ENCODE results near the gene ALK.

ALK gene

DNA sequence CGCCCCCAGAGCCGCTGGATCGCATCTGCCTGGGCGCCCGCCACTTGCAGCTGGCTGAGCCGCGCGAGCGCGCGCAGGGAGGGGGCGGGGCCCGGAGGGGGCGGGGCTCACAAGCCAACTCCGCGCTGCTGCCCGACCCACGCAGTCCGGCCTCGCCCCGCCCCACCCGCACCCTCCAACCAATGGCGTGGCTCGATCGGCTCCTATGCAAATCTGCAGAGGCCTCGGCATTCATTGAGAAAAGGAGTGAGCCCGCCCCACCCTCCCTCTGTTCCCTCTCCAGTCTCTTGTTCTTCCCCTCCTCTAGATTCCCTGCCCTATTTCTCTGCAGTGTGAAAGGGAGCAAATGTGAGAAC lies at the start of gene ALK:
ALK (minus strand) TSS at position 27 of the 356 bp plus-strand sequence. CDS start 927 bp downstream, outside the sequence.
- peak; percentile 26 for DNase-seq

DNA sequence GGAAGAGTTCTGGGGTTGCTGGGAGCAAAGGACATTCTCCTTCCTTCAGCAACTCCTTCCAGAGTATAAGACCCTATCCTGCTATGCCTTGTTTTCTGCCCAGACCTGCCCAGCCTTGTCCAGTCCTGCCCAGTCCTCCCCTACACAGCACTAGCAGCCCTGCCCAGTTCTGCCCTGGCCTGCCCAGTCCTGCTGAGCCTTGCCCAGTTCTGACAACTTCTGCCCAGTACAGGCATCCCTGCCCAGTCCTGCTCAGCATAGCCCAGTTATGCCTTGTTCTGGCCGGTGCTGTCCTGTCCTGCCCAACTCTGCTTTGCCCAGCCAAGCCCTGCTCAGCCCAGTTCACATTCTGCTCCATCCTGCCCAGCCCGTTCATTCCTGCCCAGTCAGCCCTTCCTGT lies 44.9 kb upstream of the ALK start:
- no peak for DNase-seq

DNA sequence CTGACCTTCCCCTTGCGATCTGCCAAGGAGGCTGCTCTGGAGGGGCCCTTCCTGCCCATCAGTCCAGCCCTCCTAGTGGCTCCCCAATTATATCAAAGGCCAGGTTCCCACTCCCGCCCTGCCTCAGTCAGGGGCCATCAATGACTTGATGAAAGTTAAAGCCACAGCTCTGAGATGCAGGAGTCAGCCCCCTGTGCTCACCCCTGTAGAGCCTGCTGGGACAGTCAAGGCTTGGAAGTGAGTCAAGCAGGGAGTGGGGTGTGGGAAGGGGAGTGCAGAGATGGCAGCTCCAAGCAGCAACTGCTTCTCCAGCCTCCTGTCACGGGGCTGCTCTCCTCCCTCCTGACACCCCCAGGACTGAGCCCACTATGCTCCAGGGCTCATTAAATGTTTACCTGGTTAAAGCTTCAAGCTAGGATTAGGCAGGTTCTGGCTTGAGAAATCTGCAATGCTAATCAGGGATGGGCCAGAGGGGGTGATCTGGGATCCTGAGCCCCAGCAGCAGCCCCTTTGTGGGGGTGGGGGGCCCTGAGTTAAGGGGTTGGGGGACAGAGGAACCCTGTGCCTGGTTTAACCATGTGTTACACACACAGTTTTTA lies 42.7 kb upstream of the ALK start:
- no peak for DNase-seq

DNA sequence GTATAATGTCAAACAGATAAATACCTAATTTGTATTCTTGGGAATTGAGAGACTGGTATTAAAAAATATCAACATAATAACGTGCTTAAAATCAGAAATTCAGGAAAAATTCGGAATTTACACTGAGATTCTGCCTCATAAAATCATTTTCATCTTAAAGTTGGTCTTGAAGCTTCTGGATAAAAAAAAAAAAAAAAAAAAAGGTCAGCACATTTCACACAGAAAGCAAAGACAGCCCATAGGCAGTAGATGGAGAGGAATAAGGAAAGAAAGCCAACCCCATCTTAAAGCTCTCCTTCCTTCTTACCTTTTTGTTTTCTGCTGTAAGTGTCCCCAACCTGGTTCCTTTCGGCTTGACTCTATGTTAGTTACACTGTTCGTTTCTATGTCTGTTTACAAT lies 41.5 kb upstream of the ALK start:
- no peak for DNase-seq

DNA sequence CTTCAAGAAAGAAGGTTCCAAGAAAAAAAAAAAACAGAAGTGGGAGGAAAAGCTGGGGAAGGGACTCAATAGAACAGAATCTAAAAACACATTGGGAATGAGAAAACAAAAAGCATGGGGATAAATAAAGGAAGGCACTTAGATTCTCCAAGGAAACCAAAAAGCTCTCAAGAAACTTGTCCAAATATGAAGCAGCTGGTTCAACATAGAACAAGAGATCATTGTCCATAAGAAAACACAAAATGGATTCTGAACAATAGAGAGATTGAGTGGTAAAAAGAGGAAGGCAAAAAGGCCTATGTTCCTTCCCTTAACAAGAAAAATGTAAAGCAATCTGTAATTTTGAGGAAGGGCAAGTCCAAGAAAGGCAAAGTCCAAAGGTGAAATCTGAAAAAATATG lies 32.9 kb upstream of the ALK start:
- DNase-seq: no peak

DNA sequence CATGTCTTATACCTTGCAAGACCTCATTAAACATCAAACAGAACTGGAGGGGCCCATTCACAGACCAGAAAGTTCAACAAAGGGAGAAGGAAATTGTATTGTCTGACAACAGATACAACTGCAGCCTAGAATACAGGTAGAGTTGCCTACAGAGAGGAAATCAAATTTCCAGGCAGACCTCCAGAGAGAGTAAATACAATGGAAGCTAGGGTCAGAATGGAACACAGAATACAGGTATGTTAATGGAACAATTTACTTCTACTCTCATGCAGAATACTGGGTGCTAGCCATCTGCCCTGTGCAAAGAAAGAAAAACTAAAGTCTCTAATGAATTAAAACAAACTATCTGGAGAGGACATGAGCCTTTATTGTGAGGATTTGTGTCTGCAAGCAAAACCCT lies 31.6 kb upstream of the ALK start:
- DNase-seq: no peak

DNA sequence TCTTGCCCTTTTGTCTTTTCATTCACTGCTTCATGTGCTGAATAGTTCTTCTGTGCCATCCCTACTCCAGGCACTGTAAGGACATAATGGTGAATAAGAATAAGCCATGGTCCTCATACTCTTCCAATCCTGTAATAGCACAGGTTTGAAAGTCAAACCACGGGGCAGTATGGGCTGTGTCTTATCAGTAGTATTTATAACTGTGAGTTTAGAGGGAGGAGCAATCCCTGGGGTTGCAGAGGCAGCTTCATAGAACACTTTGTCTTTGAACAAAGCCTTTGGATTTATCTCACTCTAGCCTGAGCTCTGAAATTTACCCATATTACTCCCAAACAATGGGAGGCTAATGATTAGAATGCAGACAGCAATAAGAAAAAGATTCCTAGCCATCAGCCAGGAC lies 30.2 kb upstream of the ALK start:
- no peak for DNase-seq

DNA sequence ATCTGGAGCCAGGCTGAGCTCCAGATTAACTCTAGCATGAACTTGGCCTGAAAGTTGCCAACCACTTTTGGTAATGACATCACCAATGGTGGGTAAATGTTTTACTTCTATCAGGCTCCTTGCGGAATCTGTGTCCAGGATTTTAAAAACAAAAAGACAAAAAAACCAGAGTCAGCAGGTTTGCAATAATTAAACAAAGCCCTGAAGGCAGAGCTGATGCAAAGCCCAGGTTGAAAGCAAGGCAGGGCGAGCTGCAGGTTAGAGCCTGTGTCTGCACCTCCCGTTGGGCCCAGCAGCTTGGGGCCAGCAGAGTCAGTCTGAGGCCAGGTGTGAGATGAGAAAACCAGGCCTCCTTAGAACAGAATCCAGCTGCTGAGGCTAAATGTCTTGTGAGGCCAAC lies 29.1 kb upstream of the ALK start:
- DNase-seq: no peak

DNA sequence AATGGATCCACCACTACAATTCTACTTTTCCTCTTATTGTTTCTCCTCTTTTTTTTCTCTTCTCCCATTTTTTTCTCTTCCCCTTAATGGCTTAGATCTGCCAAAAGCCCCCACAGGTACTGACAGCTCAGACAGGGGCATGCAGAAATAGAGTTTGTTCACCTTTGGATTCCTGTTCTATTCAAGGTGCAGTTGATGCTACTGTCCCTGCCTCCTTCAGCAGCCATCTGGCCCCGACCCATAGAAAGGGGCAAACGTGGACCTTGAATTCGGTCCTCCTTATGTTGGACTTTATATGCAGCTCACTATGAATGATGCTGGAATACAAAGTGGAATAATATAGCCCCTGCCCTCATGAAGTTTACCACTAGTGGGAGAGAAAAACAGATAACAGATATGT lies 27.7 kb upstream of the ALK start:
- no peak for DNase-seq

DNA sequence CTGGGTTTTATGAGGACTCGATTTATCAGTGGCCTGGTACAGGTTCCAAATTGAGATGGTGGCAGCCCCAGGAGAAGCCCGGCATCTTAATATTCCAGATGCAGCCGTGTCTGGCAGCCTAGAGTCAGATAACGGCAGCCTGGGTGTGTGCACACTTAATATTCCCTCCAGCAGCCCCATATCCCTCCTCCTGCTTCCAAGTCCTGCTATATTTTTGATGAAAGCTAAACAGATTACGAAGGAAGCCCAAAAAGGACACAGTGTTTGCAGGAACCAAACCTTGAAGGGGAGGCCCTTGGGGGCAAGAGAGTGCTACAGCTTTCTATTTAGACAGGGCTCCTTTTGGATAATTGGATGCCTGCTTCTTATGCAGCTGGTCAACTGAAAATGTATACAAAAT lies 25.1 kb upstream of the ALK start:
- no peak for DNase-seq

DNA sequence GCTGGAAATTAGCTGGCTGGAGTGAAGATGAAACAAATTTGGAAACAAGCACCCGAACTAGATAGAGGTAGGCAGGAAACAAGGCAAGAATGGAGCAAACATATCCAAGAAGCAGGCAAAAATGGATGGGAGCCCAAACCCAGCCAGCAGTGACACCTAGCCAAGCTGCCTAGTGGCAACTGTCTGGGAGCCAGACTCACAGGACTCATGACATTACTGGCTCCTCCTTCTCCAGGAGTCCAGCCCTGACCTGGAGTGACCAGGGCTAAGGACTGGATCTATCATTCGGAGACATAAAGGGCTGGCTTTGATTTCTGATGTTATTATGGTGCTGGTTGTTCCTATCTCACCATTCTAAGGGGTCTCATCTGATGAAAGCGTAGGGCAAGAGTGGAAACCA lies 21.3 kb upstream of the ALK start:
- DNase-seq: no peak

DNA sequence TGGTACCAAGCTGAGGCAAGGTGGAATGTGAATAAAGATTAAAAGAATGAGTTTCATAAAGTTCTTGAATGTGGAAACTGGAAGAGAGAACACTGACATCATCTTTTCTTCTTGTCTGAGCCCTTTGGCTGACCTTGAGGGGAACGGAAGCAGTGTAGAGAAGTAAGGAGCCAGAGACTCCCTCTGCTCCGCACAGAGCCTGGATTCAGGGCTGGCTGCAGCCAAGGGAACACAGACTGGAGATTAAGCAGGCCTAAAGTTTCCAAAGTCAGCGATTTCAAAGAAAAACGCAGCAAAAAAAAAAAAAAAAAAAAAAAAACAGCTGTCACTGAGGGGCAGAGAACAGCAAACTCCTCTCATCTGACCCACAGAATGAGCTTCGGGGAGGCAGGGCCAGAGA lies 19.3 kb upstream of the ALK start:
- no peak for DNase-seq

DNA sequence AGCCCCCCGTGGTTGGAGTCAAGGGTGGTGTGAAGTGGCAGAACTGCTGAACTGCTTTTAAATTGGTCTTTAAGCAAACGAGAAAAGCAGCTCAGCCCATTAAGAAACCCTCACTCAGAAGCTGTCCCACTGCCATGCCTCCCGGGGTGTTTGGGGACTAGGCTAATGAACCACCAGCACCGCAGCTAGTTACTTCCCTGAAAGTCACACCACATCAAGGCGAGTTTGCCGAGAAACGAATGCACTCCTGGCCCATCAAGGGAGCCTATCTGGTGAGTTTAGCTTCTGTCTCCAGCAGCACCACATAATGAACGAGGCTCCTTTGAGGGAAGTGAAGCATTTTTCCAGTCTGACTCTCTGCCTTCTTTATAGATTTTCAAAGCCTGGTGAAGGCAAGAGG lies 14.6 kb upstream of the ALK start:
- no peak for DNase-seq

DNA sequence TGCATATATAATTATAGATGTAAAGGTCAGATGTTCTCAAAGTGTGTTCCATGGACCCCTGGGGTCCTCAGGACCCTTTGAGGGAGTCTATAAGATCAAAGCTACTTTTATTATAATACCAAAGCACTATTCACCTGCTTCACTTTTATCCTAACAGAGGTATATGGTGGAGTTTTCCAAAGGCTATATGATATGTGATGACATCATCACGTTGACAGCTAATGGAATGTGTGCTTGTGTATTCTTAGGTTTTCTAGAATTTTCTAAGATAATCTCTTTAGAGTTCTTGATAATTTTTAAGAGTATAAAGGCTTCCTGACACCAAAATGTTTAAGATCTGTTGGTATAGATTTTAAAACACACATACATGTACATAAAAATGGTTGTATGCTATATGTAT lies 10.4 kb upstream of the ALK start:
- no peak for DNase-seq

DNA sequence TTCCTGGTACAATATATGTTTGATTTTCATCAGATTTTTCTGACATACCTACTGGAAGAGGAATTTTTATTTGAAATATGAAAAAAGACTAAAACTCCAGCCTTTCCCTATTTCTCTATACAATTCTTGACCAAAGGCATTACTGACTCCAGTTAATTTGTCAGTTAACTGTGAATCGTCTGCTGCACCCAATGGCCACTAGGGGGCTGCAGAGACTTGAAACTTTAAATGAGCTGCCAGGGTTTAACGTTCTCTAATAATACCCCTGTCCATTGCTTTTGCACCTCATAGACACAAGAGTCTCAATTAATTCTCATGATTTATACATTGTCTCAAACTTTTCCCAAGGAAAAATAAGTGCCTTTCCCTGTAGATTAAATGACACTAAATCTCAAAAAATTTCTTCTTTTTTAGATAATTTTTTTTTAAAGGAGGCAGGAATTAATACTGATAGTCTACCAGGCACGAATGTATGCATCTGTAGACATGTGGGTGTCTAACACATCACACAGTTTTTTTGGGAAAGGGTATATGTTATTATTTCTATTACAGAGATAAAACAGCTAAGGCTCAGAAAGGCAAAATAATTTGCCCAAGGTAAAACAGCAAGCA lies 1.8 kb upstream of the ALK start:
- peak; percentile 67 for DNase-seq

DNA sequence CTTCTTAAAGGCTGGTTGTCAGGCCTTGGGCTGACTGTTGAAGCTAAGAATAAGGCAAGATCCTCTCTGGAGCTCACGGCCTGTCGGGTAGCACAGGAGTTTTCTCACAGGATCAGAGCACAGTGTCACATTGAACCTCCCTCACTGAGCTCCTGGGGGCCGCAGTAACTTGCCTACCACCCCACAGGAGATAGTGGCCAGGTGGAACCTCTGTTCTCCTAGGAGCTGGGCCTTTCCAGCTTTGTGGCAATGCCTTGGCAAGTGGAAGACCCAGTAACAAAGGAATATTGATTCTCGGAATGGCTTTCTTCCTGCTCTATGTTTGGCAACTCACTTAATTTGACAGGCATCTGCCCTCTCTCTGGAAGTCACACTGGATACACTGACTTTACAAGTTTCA lies 1.2 kb upstream of the ALK start:
- DNase-seq: no peak

DNA sequence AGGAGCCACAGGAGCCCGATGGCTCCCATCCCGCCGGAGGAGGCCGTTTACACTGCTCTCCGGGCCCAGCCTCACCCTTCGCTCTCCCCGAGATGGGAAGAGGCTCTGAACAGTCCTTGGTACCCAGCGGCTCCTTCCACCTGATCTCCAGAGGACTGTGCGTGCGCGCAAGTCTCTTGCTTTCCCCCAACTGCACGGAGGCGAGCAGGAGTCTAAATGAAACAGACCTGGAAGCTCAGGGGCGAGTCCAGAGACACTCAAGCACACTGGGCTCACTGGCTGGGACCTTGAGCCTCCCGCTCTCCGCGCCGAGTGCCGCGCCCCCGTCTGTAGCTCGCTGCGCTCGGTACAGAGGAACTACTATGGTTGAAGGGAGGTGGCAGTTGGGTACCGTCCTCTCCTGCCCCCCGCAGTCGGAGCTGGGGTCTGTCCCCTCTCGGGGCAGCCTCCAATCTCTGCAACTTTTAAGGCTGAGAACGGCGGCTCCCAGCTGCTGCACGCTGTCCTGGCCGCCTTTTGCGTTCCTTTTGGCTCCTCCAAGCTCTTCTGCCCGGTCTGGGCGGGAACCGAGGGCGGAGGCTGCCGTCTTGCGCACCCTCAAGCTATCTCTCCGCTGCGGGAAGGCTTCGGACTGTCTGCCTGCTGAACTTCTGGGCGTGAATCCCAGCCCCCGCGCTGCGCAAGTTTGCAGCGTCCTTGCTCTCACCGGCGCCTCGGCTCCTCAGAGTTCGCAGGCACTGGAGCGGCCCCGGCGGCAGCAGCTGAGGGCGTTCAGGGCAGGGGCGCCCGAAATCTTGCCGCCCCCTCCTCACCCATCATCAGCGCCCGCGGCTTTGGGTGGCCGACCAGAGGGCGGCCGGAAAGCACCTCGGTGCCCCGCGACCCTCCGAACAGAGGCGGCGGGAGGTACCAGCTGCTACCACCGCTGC lies 491 bp downstream of the ALK start:
- DNase-seq: peak; percentile 26

DNA sequence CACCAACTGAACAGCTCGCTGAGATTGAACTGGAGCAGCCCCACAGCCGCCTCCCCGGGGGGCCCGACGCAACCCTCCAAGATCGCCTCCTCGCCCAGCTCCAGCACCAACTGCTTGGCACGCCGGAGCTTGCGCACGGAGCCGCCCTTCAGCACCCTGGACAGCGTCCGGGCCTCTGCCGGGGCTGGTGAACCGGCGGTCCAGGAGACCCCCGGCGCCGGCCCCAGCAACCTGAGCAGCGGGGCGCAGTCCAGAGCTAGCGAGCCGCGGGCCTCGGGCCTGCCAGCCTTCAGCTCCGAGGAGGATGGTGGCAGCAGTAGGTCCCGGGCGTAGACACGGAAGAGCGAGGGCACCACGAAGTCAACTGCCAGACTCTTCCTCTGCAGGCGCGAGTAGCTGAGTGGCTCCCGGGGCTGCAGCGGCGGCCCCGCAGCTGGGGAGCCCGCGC lies 1.2 kb downstream of the ALK start:
- DNase-seq: peak; percentile 33

DNA sequence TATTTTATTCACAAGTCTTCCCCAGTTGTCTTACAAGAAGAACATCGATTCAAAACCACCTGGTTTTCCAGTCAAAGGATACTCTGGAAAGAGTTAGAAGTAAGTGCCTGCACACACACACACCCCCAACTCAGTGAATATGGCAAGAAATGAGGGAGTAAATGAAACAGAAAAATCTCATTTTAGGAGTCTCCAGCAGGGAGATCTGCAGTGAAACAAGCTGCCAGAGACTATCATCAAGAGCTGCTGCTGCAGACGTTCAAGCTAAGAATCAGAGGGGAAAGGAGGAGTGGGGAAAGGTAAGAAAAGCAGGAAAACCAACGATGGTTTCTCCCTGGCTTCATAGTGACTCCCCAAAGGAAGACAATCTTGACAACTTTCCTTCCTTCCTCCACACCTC lies 2.4 kb downstream of the ALK start:
- DNase-seq: no peak

DNA sequence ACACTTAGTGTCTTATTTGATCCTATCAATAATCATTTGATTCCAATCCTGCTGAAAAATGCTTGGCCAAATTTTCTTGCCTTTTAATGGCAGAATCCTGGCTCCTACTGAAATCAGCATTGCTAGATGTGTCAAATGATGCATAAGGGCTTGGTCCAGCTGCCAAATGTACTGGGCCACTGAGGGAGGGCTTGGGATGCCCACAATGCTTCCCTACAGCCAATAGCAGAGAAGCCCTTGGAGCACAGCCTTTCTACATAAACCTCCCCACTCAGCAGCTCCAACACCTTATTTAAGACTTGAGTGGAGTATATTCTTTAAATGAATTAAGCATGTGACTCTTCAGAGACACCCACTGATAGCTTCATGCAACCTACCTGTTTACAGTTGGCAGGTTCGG lies 3.6 kb downstream of the ALK start:
- DNase-seq: no peak

DNA sequence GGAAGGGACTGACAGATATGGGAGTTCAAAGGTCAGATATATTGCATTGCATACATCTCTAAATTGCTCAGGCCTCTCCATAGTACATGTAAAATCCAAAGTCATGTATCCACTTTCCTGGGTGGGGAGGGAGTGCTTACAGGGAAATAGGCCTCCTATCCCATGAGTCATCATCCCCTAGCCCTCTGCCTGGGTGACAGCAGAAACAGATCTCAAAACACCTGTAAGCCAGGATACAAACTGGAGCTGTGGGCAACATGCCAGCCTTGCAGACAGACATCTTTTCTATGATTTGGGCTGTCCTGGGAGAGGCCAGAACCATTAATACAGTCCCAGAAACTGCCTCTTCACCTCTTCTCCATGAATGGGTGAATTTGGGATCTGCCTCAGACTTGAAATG lies 4.8 kb downstream of the ALK start:
- no peak for DNase-seq

DNA sequence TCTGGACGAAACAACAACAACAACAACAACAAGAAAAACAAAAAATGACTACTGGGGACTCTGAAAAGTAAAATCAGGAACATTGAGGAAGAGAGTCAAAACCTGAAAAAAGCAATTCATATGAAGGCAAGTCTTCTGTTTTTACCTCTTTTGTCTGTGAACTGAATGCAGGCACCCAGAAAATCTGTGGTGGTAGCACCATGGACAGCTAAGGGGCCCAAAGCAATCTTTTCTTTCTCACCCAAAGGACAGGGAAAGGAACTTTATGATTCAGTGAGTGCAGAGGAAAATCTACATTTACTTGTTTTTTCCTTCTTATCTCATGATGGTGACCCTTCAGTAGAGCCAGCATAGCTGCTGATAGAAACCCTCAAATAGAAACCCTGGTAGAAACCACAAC lies 10.4 kb downstream of the ALK start:
- no peak for DNase-seq

DNA sequence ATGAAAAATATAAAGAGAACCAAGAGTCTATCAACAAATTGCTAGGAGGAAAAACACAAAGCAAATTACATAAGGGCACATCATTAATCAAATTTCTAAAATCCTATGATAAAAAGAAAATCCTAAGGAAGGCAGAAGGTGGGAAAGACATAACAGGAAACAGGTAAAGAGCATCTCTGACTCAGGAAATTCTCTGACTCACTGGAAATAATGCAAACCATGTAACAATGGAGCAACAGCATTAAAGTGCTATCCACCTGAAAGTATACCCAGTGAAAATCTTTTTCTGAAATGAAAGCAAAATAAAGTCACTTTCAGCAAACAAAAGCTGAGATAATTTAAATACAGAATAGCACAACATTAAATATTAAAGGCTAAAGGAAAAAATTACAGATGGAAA lies 10.9 kb downstream of the ALK start:
- DNase-seq: no peak

DNA sequence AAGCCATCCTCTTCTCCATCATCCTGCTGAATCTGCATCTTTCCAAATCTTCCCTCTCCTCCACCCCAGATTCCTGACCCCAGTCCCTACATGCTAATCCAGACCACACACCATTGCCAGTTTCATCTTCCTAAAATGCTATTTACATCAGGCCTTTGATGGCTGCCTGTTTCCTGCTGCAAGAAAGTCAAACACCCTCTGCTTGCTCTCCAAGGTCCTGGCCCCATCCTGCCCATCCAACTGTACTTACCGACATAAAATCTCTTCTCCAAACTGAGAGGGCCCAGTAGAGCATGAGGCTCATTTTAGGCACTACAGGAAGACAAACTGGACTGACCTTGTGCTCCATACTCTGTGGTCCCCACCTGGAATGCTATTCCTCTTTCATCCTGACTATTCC lies 19.0 kb downstream of the ALK start:
- no peak for DNase-seq

Data from 8988T (cell line).